ENCODE data around the gene GRM4. TPM values are rescaled to one million over a fixed set of nuclear protein-coding genes. Genes with fewer than 3 reads are reported as not detected.

Gene GRM4
- total and polyA plus RNA-seq, 9 of the 15 experiments (the other 6 are each of a cell fraction or from before 2014, with no cell fraction given): 0.18 TPM; not detected in 8

- H4K20me1 ChIP-seq (replicated peaks; ENCODE audit: control insufficient read depth, insufficient read depth, low read length): peaks cover 38% of the 10 kb centered on the region
- TF ChIP-seq SRSF9 (IDR thresholded peaks at IDR 0.05; ENCODE audit: borderline replicate concordance, low read depth, low read length) (no peak), C11orf30 (IDR thresholded peaks at IDR 0.05; ENCODE audit: low read depth) (0 out of 2 replicates have a peak, but pooled peaks have one; percentile 6), TBL1XR1 (IDR thresholded peaks at IDR 0.05; ENCODE audit: low read length in 2 of 2) (no peak), RBM25 (IDR thresholded peaks at IDR 0.05; ENCODE audit: low read depth, low read length, severe bottlenecking) (peak; percentile 55), ZNF316 (IDR thresholded peaks at IDR 0.05) (0 out of 2 replicates have a peak, but pooled peaks have one; percentile 12), MAFG (tag; conservative IDR thresholded peaks at IDR 0.05) (peak; percentile 24; the same call in 1 of the 2 replicates), CLOCK (CRISPR knock-in tag; IDR thresholded peaks at IDR 0.05; ENCODE audit: borderline replicate concordance) (no peak), MTA1 (IDR thresholded peaks at IDR 0.05; ENCODE audit: borderline replicate concordance) (no peak)
- POLR2A ChIA-PET: interaction anchor here (0.8 kb wide), 1 partner anchor 13 kb away, joined by 5 read pairs; no protein-coding TSS in a partner anchor
Observed at GRCh38 chr6:34098045-34098936, 47.6 kb downstream of the GRM4 start.

More at GRCh38 chr6:34098045-34098936, 47.6 kb downstream of the GRM4 start:
- CTCF ChIA-PET (ENCODE audit: low intra/inter-chr PET ratio): no interaction called here
- H3K36me3 ChIP-seq (ENCODE audit: control insufficient read depth, insufficient read depth, low read length): no peaks in the 10 kb centered on the region
- intact Hi-C loops (cut with micrococcal nuclease): no loop called here
- FAIRE-seq (no peak), ATAC-seq (no peak), DNase-seq (ENCODE audit: extremely low read depth in 1 of 4, low spot score in 3 of 4) (no peak)
- H3K9me3 ChIP-seq (replicated peaks; ENCODE audit: control insufficient read depth, insufficient read depth, low read depth, low read length): no peaks in the 10 kb centered on the region
- peaks cover 0 to 8% of the 10 kb centered on the region in 2 experiments; a peak in 1 of 5 replicates for H3K4me1 ChIP-seq (replicated peaks in 1 of 2; ENCODE audit: control insufficient read depth in 2 of 2, insufficient read depth in 2 of 2, low read length in 2 of 2)
- 2% methylated on average over 8 of the region's 8 CpGs for WGBS (ENCODE audit: insufficient coverage, low coverage, missing lambda C conversion rate)
- H3K4me2 ChIP-seq (ENCODE audit: insufficient read depth, low read length): no peak overlapping the region
- in situ Hi-C loops (cut with MboI): no loop called here
- no TSS peak for BruUV-seq (replicated peaks)
- H3K27ac ChIP-seq (ENCODE audit: extremely low read depth, low read depth, low read length): no peak overlapping the region
- no peak overlapping the region for H3K4me3 ChIP-seq
- H3K79me2 ChIP-seq (ENCODE audit: control insufficient read depth, insufficient read depth, low read length): no peaks in the 10 kb centered on the region
- no peak overlapping the region for H2AFZ ChIP-seq (ENCODE audit: low read depth, low read length)
- no peak overlapping the region for H3K9ac ChIP-seq (ENCODE audit: insufficient read depth in 1 of 2, low read depth in 2 of 2, low read length in 2 of 2)
- H3K27me3 ChIP-seq (ENCODE audit: control insufficient read depth in 2 of 2, insufficient read depth in 2 of 2, low read length in 2 of 2): peaks cover 34 to 89% of the 10 kb centered on the region in 2 experiments; a peak in 4 of 5 replicates
- no peaks in the 10 kb centered on the region for H3K9me1 ChIP-seq (ENCODE audit: control insufficient read depth, insufficient read depth, low read length)
